ENCODE measurements around the gene MAML2. TPM values are rescaled to one million over a fixed set of nuclear protein-coding genes. Genes with fewer than 3 reads are reported as not detected.

MAML2 gene
- total RNA-seq, 2 experiments from 2014 or later = 14.1 to 14.3 TPM

DNA sequence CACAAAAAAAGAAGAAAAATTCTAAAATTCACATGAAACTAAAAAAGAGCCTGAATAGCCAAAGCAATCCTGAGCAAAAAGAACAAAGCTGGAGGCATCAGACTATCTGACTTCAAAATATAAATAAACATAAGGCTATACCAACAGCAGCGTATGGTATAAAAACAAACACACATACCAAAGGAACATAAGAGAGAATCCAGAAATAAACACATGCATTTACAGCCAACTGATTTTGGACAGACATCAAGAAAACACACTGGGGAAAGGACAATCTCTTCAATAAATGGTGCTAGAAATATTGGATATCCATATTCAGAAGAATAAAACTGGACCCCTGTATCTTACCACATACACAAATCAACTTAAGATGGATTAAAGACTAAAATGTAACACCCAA, 416.3 kb downstream of the MAML2 start:
- H3K27me3 Mint-ChIP-seq = no peaks in the 10 kb centered on the region
- H3K36me3 Mint-ChIP-seq = peaks cover 15% of the 10 kb centered on the region
- H3K9me3 Mint-ChIP-seq = peaks cover 12% of the 10 kb centered on the region
- peaks cover 17% of the 10 kb centered on the region for H3K4me1 Mint-ChIP-seq
- H3K4me3 Mint-ChIP-seq = no peak overlapping the region
- DNase-seq = no peak
- H3K27ac Mint-ChIP-seq = no peak overlapping the region

Other genes starting within 250 kb of the MAML2 start
- 10 to 100 TPM; 25.0 to 28.3 TPM for gene CCDC82, start 46.7 kb upstream of the MAML2 start, total RNA-seq
- gene JRKL, start 46.8 kb upstream of the MAML2 start, total RNA-seq = 1 to 10 TPM; 8.5 to 9.7 TPM

Data from activated naive CD8-positive, alpha-beta T cell treated with anti-CD3 and anti-CD28 coated beads for 36 hours (primary cell).